K562 (cell line): ENCODE data around the gene CTIF. TPM values are rescaled to one million over a fixed set of nuclear protein-coding genes. Genes with fewer than 3 reads are reported as not detected.

ENCODE experiments used
- ATAC-seq: fragments of 200-7000 bp; cut with Tn5 transposase; 3 replicates; pipeline ENCODE4 v1.9.1; 2020; ENCODE audit warnings: moderate library complexity
- BruUV-seq: library from RNA; stranded (reverse); fragments of 400-500 nt; replicated peaks from 2 replicates; lab custom pipeline; 2021; lab: Mats Ljungman, UMichigan
- CTCF ChIA-PET: fragments of 300-600 bp; formaldehyde crosslinking; extraction: SDS; loops from one replicate; lab custom pipeline; 2021; ENCODE audit warnings: low intra/inter-chr PET ratio; lab: Yijun Ruan, JAX
- POLR2A ChIA-PET: fragments of 300-600, 350-650 bp; sonication (Branson Sonifier 250); formaldehyde crosslinking; extraction: SDS; loops from one replicate; lab custom pipeline; 2021; ENCODE audit warnings: antibody characterized with exemption, inconsistent platforms; lab: Yijun Ruan, JAX
- DNase-seq, 4 experiments: peaks; one replicate each; pipeline versions ENCODE4 v3.0.0 to v3.0.0-alpha.2; 2011 to 2018; ENCODE audit warnings: low spot score in 3 of 4, mixed read lengths in 3 of 4; ENCODE audit errors: extremely low read depth in 1 of 4
- FAIRE-seq: peaks from 2 replicates; lab custom pipeline; 2011; peaks lifted over from hg19 to GRCh38; lab: Jason Lieb, UNC
- H2AFZ ChIP-seq: 2 replicates; pipeline ENCODE4 v1.6.0; 2011; ENCODE audit warnings: low read depth, low read length, control low read depth, inconsistent platforms
- H3K27ac ChIP-seq: fragments of 200-600 bp; 3 replicates; pipeline ENCODE4 v1.8.0; 2011; ENCODE audit warnings: low read depth, mild to moderate bottlenecking, control low read depth, inconsistent platforms, low read length, moderate library complexity, mixed read lengths; ENCODE audit errors: extremely low read depth
- H3K27me3 ChIP-seq, 2 experiments: fragments of 300-600 bp in 1 of 2; 2 replicates in 1 of 2; 3 replicates in 1 of 2; pipeline versions ENCODE4 v1.6.0 to v1.8.0; 2011; ENCODE audit warnings: inconsistent platforms in 2 of 2, low read length in 2 of 2, mild to moderate bottlenecking in 1 of 2, mixed read lengths in 1 of 2, moderate library complexity in 1 of 2; ENCODE audit not compliant: control insufficient read depth in 2 of 2, insufficient read depth in 2 of 2
- H3K36me3 ChIP-seq: fragments of 300-600 bp; 3 replicates; pipeline ENCODE4 v1.8.0; 2011; ENCODE audit warnings: mild to moderate bottlenecking, low read length, inconsistent platforms; ENCODE audit not compliant: control insufficient read depth, insufficient read depth
- H3K4me1 ChIP-seq, 2 experiments: fragments of 200-600 bp in 1 of 2; replicated peaks in 1 of 2; 2 replicates in 1 of 2; 3 replicates in 1 of 2; pipeline versions ENCODE4 v1.5.1 to v1.8.0; 2011; ENCODE audit warnings: inconsistent platforms in 2 of 2, low read length in 2 of 2, mild to moderate bottlenecking in 1 of 2, mixed read lengths in 1 of 2, moderate library complexity in 1 of 2; ENCODE audit not compliant: control insufficient read depth in 2 of 2, insufficient read depth in 2 of 2
- H3K4me2 ChIP-seq: 2 replicates; pipeline ENCODE4 v1.6.1; 2011; ENCODE audit warnings: low read length, control low read depth, inconsistent platforms, mixed read lengths; ENCODE audit not compliant: insufficient read depth
- H3K4me3 ChIP-seq: fragments of 200-600 bp; sonication (generic), shearing (Covaris generic); 2 replicates; pipeline ENCODE4 v1.5.1; 2016; ENCODE audit warnings: control low read depth, inconsistent platforms
- H3K79me2 ChIP-seq: fragments of 200-600 bp; 3 replicates; pipeline ENCODE4 v1.8.0; 2011; ENCODE audit warnings: low read length, inconsistent platforms; ENCODE audit not compliant: control insufficient read depth, insufficient read depth
- H3K9ac ChIP-seq, 2 experiments: 2 replicates each; pipeline versions ENCODE4 v1.6.0 to v1.6.1; 2011; ENCODE audit warnings: low read depth in 2 of 2, low read length in 2 of 2, control low read depth in 1 of 2, inconsistent platforms in 1 of 2, mild to moderate bottlenecking in 1 of 2, mixed read lengths in 1 of 2; ENCODE audit not compliant: insufficient read depth in 1 of 2
- H3K9me1 ChIP-seq: one replicate; pipeline ENCODE4 v1.6.0; 2011; ENCODE audit warnings: inconsistent platforms, mild to moderate bottlenecking, low read length, moderate library complexity; ENCODE audit not compliant: control insufficient read depth, insufficient read depth
- H3K9me3 ChIP-seq: replicated peaks from 2 replicates; pipeline ENCODE4 v1.5.1; 2011; ENCODE audit warnings: low read depth, low read length, inconsistent platforms; ENCODE audit not compliant: control insufficient read depth, insufficient read depth
- H4K20me1 ChIP-seq: replicated peaks from 2 replicates; pipeline ENCODE4 v1.6.1; 2011; ENCODE audit warnings: low read length, inconsistent platforms, mixed read lengths; ENCODE audit not compliant: control insufficient read depth, insufficient read depth
- FOXA3 ChIP-seq, 2 experiments: fragments of 450-650 bp in 1 of 2; sonication (generic) in 1 of 2; formaldehyde crosslinking; IDR thresholded peaks in 1 of 2; conservative IDR thresholded peaks in 1 of 2; 2 replicates each; pipeline versions ENCODE4 v1.4.0 to v1.8.0; 2020 to 2022; ENCODE audit warnings: mild to moderate bottlenecking in 2 of 2, missing genetic modification reagents in 1 of 2
- GTF2E2 ChIP-seq: fragments of 200-800 bp; sonication (Bioruptor generic); IDR thresholded peaks from 2 replicates; pipeline ENCODE4 v1.6.1; 2016; ENCODE audit warnings: missing genetic modification characterization, missing compliant biosample characterization
- HNRNPH1 ChIP-seq: fragments of 200-400 bp; formaldehyde crosslinking; optimal IDR thresholded peaks from 2 replicates; pipeline ENCODE3; 2017; ENCODE audit warnings: low read depth, mild to moderate bottlenecking, low read length, moderate library complexity
- HNRNPUL1 ChIP-seq: fragments of 200-400 bp; formaldehyde crosslinking; IDR thresholded peaks from 2 replicates; pipeline ENCODE4 v1.6.1; 2017; ENCODE audit warnings: low read length
- IRF2 ChIP-seq: sonication (generic); formaldehyde crosslinking; IDR thresholded peaks from 2 replicates; pipeline ENCODE4 v1.8.1; 2022; ENCODE audit warnings: mild to moderate bottlenecking, missing genetic modification reagents
- POLR2G ChIP-seq: fragments of 200-400 bp; formaldehyde crosslinking; IDR thresholded peaks from 2 replicates; pipeline ENCODE4 v1.6.1; 2017; ENCODE audit warnings: low read depth, mild to moderate bottlenecking, antibody characterized with exemption, low read length, moderate library complexity
- RBM15 ChIP-seq: fragments of 200-400 bp; formaldehyde crosslinking; IDR thresholded peaks from 2 replicates; pipeline ENCODE4 v1.6.1; 2018; ENCODE audit warnings: mild to moderate bottlenecking, low read length, moderate library complexity; ENCODE audit not compliant: insufficient read depth
- TOE1 ChIP-seq, 2 experiments: fragments of 450-650 bp in 1 of 2; sonication (generic) in 1 of 2; formaldehyde crosslinking in 1 of 2; IDR thresholded peaks; 2 replicates each; pipeline versions ENCODE4 v1.7.1 to v1.8.0; 2016 to 2022; ENCODE audit warnings: borderline replicate concordance in 2 of 2, mild to moderate bottlenecking in 2 of 2, antibody characterized with exemption in 1 of 2, inconsistent platforms in 1 of 2, low read depth in 1 of 2, missing genetic modification reagents in 1 of 2, moderate library complexity in 1 of 2
- ZC3H4 ChIP-seq: sonication (generic); formaldehyde crosslinking; IDR thresholded peaks from 2 replicates; pipeline ENCODE4 v1.9.0; 2021; ENCODE audit warnings: missing genetic modification reagents, borderline replicate concordance
- ZFP30 ChIP-seq: fragments of 250-450 bp; sonication (Bioruptor Pico); IDR thresholded peaks from 2 replicates; pipeline ENCODE4 v1.8.0; 2022; ENCODE audit warnings: moderate library complexity, mild to moderate bottlenecking, inconsistent platforms, borderline replicate concordance
- ZNF140 ChIP-seq: fragments of 250-450 bp; sonication (Bioruptor Pico); IDR thresholded peaks from 2 replicates; pipeline ENCODE4 v1.8.0; 2021; ENCODE audit warnings: moderate library complexity, mild to moderate bottlenecking, inconsistent platforms
- WGBS: fragments of 100-300 bp; shearing (Covaris generic); methylation state at CpG from one replicate; pipeline ENCODE4 v1.1.6; 2016; ENCODE audit warnings: low coverage, mixed read lengths; ENCODE audit not compliant: insufficient coverage; ENCODE audit errors: missing lambda C conversion rate; 5-methylcytosine and 5-hydroxymethylcytosine counted together
- in situ Hi-C: fragments of 300-500 bp; cut with MboI; formaldehyde crosslinking; loops from 4 replicates; pipeline ENCODE4 v1.15.0; 2018; ENCODE audit warnings: inconsistent platforms, mixed read lengths
- intact Hi-C: fragments of 100-400 bp; cut with micrococcal nuclease; formaldehyde crosslinking; loops from 2 replicates; pipeline ENCODE4 v1.14.2; 2022
- polyA plus RNA-seq, 8 experiments: library from polyadenylated mRNA; depleted of rRNA in 4 of 8; stranded (reverse) in 5 of 8; unstranded in 3 of 8; fragments of >200 nt; fragmentation: Nextera tagmentation in 2 of 8; fragmentation: Illumina TruSeq in 1 of 8; extraction: Ambion mirVana in 2 of 8; extraction: Trizol in 1 of 8; gene quantifications; 2 replicates each; pipeline versions ENCODE4 v1.2.1 to v1.2.3, GENCODE V29; 2011 to 2014; ENCODE audit warnings: inconsistent platforms in 1 of 8, missing spikeins in 1 of 8
- total RNA-seq, 7 experiments: library from RNA; depleted of rRNA in 6 of 7; stranded (reverse); fragments of >200 nt in 6 of 7; fragmentation: Illumina TruSeq in 2 of 7; extraction: Trizol in 2 of 7; gene quantifications; 2 replicates each; pipeline versions ENCODE4 v1.2.1 to v1.2.3, GENCODE V29; 2011 to 2021; ENCODE audit warnings: low replicate concordance in 1 of 7
- TF ChIP-seq, protein P1 (sequence below): fragments of 450-650 bp; IDR thresholded peaks from 2 replicates; pipeline ENCODE4 v1.7.1; 2018; ENCODE audit warnings: mild to moderate bottlenecking, low read depth; ENCODE audit not compliant: partially characterized antibody
- TF ChIP-seq, protein P2 (sequence below), 2 experiments: fragments of 450-650 bp; conservative IDR thresholded peaks; 2 replicates each; pipeline ENCODE4 v1.6.1; 2017; ENCODE audit warnings: mild to moderate bottlenecking in 2 of 2, moderate library complexity in 2 of 2

The CTIF gene
- total and polyA plus RNA-seq, 9 of the 15 experiments (the other 6 are each of a cell fraction or from before 2014, with no cell fraction given), result 0.17 to 11.5 (median 2.2) TPM

DNA sequence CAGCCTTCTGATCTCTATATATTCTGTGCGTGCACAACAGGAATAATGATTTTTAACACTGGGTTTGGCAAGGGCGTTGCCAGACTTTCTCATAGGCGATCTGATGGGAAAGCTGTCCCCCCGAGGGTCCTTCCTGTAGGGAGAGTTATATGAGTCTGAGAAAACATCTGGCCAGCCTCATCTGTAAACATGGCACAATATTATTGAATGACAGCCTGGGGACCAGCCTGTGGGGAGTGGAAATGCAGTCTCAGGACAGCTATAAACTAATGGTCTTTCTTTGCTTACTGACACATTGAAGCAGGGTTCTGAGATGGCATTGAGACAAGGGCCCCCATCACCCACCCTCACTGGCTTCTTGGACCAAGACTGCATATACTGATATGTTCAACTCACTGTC, 62.5 kb downstream of the CTIF start:
- WGBS, result 28% methylated on average over 4 of the region's 4 CpGs
- FAIRE-seq, result no peak
- TF ChIP-seq ZNF140 (CRISPR knock-in tag) (no peak), TOE1 (IDR thresholded peaks at IDR 0.05; ENCODE audit: borderline replicate concordance) (no peak), TOE1 (CRISPR knock-in tag; IDR thresholded peaks at IDR 0.05; ENCODE audit: borderline replicate concordance, low read depth) (no peak), ZC3H4 (CRISPR knock-in tag) (no peak), GTF2E2 (tag) (no peak), HNRNPUL1 (no peak), FOXA3 (CRISPR knock-in tag; conservative IDR thresholded peaks at IDR 0.05 in 1 of 2, IDR thresholded peaks at IDR 0.05 in 1 of 2) (no peak), ZFP30 (CRISPR knock-in tag) (no peak), HNRNPH1 (no peak), POLR2G (no peak), IRF2 (no peak), RBM15 (no peak)
- TF ChIP-seq, protein P1, sequence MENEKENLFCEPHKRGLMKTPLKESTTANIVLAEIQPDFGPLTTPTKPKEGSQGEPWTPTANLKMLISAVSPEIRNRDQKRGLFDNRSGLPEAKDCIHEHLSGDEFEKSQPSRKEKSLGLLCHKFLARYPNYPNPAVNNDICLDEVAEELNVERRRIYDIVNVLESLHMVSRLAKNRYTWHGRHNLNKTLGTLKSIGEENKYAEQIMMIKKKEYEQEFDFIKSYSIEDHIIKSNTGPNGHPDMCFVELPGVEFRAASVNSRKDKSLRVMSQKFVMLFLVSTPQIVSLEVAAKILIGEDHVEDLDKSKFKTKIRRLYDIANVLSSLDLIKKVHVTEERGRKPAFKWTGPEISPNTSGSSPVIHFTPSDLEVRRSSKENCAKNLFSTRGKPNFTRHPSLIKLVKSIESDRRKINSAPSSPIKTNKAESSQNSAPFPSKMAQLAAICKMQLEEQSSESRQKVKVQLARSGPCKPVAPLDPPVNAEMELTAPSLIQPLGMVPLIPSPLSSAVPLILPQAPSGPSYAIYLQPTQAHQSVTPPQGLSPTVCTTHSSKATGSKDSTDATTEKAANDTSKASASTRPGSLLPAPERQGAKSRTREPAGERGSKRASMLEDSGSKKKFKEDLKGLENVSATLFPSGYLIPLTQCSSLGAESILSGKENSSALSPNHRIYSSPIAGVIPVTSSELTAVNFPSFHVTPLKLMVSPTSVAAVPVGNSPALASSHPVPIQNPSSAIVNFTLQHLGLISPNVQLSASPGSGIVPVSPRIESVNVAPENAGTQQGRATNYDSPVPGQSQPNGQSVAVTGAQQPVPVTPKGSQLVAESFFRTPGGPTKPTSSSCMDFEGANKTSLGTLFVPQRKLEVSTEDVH, result no peak
- TF ChIP-seq, protein P2, sequence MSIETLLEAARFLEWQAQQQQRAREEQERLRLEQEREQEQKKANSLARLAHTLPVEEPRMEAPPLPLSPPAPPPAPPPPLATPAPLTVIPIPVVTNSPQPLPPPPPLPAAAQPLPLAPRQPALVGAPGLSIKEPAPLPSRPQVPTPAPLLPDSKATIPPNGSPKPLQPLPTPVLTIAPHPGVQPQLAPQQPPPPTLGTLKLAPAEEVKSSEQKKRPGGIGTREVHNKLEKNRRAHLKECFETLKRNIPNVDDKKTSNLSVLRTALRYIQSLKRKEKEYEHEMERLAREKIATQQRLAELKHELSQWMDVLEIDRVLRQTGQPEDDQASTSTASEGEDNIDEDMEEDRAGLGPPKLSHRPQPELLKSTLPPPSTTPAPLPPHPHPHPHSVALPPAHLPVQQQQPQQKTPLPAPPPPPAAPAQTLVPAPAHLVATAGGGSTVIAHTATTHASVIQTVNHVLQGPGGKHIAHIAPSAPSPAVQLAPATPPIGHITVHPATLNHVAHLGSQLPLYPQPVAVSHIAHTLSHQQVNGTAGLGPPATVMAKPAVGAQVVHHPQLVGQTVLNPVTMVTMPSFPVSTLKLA (conservative IDR thresholded peaks at IDR 0.05), result no peak

More for the DNA sequence above, 62.5 kb downstream of the CTIF start:
- Histone ChIP-seq H3K9me1 (no peaks in the 10 kb centered on the region), H4K20me1 (peaks cover 8% of the 10 kb centered on the region), H3K36me3 (no peaks in the 10 kb centered on the region), H3K4me1 (peaks cover 0 to 11% of the 10 kb centered on the region in 2 experiments; a peak in 3 of 5 replicates), H3K9me3 (no peaks in the 10 kb centered on the region), H3K4me3 (no peak overlapping the region), H3K4me2 (no peak overlapping the region), H3K9ac (no peak overlapping the region), H3K79me2 (no peaks in the 10 kb centered on the region), H2AFZ (no peak overlapping the region), H3K27ac (no peak overlapping the region), H3K27me3 (no peaks in the 10 kb centered on the region)
- ChIA-PET CTCF (no interaction called here), POLR2A (interaction anchor here (0.6 to 1.5 kb wide), 2 partner anchors 10 to 288 kb away, joined by 3 to 4 read pairs; no protein-coding TSS in a partner anchor)
- DNase-seq, result no peak
- no TSS peak for BruUV-seq
- intact Hi-C loops, result loop anchor here (10.0 kb wide), 1 partner anchor 57 kb away; no protein-coding TSS in a partner anchor
- in situ Hi-C loops, result no loop called here
- ATAC-seq, result no peak
